ENCODE measurements around the gene PYCARD.

PYCARD gene

GRCh38 chr16:31188450-31189411 is 13.8 kb downstream of the PYCARD start:
- peak overlapping the region; percentile 100 for H3K27ac Mint-ChIP-seq
- peaks cover 87% of the 10 kb centered on the region for H3K4me1 Mint-ChIP-seq (ENCODE audit: low read depth)

GRCh38 chr16:31187808-31188189 is 14.8 kb downstream of the PYCARD start:
- Mint-ChIP-seq H3K4me1 (ENCODE audit: low read depth) (peaks cover 91% of the 10 kb centered on the region), H3K27me3 (no peaks in the 10 kb centered on the region), H3K27ac (peak overlapping the region; percentile 100), H3K36me3 (ENCODE audit: low read depth) (peaks cover 100% of the 10 kb centered on the region), H3K9me3 (no peaks in the 10 kb centered on the region), H3K4me3 (peak overlapping the region; percentile 38)
- no peak for DNase-seq

More at GRCh38 chr16:31188450-31189411, 13.8 kb downstream of the PYCARD start:
- Mint-ChIP-seq H3K9me3 (no peaks in the 10 kb centered on the region), H3K36me3 (ENCODE audit: low read depth) (peaks cover 100% of the 10 kb centered on the region), H3K4me3 (peak overlapping the region; percentile 4), H3K27me3 (no peaks in the 10 kb centered on the region)
- DNase-seq = no peak

GRCh38 chr16:31186930-31187807 is 15.4 kb downstream of the PYCARD start:
- Mint-ChIP-seq H3K27ac (peak overlapping the region; percentile 100), H3K4me3 (peak overlapping the region; percentile 38), H3K36me3 (ENCODE audit: low read depth) (peaks cover 100% of the 10 kb centered on the region), H3K4me1 (ENCODE audit: low read depth) (peaks cover 95% of the 10 kb centered on the region), H3K27me3 (no peaks in the 10 kb centered on the region), H3K9me3 (no peaks in the 10 kb centered on the region)
- DNase-seq = no peak

- Mint-ChIP-seq H3K4me1 (ENCODE audit: low read depth) (peaks cover 87% of the 10 kb centered on the region), H3K36me3 (ENCODE audit: low read depth) (peaks cover 100% of the 10 kb centered on the region), H3K4me3 (peak overlapping the region; percentile 96), H3K27me3 (no peaks in the 10 kb centered on the region), H3K9me3 (no peaks in the 10 kb centered on the region), H3K27ac (peak overlapping the region; percentile 100)
- no peak for DNase-seq
Observed at GRCh38 chr16:31186176-31186575, 16.4 kb downstream of the PYCARD start.

GRCh38 chr16:31185339-31185738 is 17.2 kb downstream of the PYCARD start:
- Mint-ChIP-seq H3K36me3 (ENCODE audit: low read depth) (peaks cover 100% of the 10 kb centered on the region), H3K27ac (peak overlapping the region; percentile 100), H3K9me3 (no peaks in the 10 kb centered on the region), H3K4me3 (peak overlapping the region; percentile 96), H3K4me1 (ENCODE audit: low read depth) (peaks cover 80% of the 10 kb centered on the region), H3K27me3 (no peaks in the 10 kb centered on the region)
- no peak for DNase-seq

GRCh38 chr16:31184888-31185287 is 17.7 kb downstream of the PYCARD start:
- no peaks in the 10 kb centered on the region for H3K27me3 Mint-ChIP-seq
- peaks cover 99% of the 10 kb centered on the region for H3K36me3 Mint-ChIP-seq (ENCODE audit: low read depth)
- peak overlapping the region; percentile 96 for H3K4me3 Mint-ChIP-seq

GRCh38 chr16:31183432-31184428 is 18.8 kb downstream of the PYCARD start:
- Mint-ChIP-seq H3K4me1 (ENCODE audit: low read depth) (peaks cover 74% of the 10 kb centered on the region), H3K36me3 (ENCODE audit: low read depth) (peaks cover 91% of the 10 kb centered on the region), H3K9me3 (no peaks in the 10 kb centered on the region), H3K27ac (peak overlapping the region; percentile 100), H3K27me3 (no peaks in the 10 kb centered on the region), H3K4me3 (peak overlapping the region; percentile 96)
- no peak for DNase-seq

More at GRCh38 chr16:31184888-31185287, 17.7 kb downstream of the PYCARD start:
- Mint-ChIP-seq H3K4me1 (ENCODE audit: low read depth) (peaks cover 76% of the 10 kb centered on the region), H3K27ac (peak overlapping the region; percentile 100), H3K9me3 (no peaks in the 10 kb centered on the region)
- DNase-seq = no peak

- H3K4me1 Mint-ChIP-seq (ENCODE audit: low read depth) = peaks cover 70% of the 10 kb centered on the region
- H3K9me3 Mint-ChIP-seq = no peaks in the 10 kb centered on the region
- no peak for DNase-seq
- H3K36me3 Mint-ChIP-seq (ENCODE audit: low read depth) = peaks cover 77% of the 10 kb centered on the region
- peak overlapping the region; percentile 96 for H3K4me3 Mint-ChIP-seq
- peak overlapping the region; percentile 100 for H3K27ac Mint-ChIP-seq
- no peaks in the 10 kb centered on the region for H3K27me3 Mint-ChIP-seq
Observed at GRCh38 chr16:31182391-31182790, 20.2 kb downstream of the PYCARD start.

- Mint-ChIP-seq H3K4me1 (ENCODE audit: low read depth) (peaks cover 67% of the 10 kb centered on the region), H3K36me3 (ENCODE audit: low read depth) (peaks cover 66% of the 10 kb centered on the region), H3K27me3 (no peaks in the 10 kb centered on the region), H3K9me3 (no peaks in the 10 kb centered on the region), H3K27ac (peak overlapping the region; percentile 100), H3K4me3 (peak overlapping the region; percentile 96)
- DNase-seq = peak; percentile 64
Observed at GRCh38 chr16:31181102-31181830, 21.3 kb downstream of the PYCARD start.

GRCh38 chr16:31179747-31180459 is 22.7 kb downstream of the PYCARD start, which contains the start of gene FUS:
Gene FUS, plus strand, starts transcription at chr16:31180139. Its CDS starts 76 bp downstream, at chr16:31180215.
- no peaks in the 10 kb centered on the region for H3K27me3 Mint-ChIP-seq
- H3K27ac Mint-ChIP-seq = peak within 1 kb of the TSS; percentile 100
- H3K36me3 Mint-ChIP-seq (ENCODE audit: low read depth) = peaks cover 53% of the 10 kb centered on the region
- peak; percentile 95 for DNase-seq
- no peaks in the 10 kb centered on the region for H3K9me3 Mint-ChIP-seq
- H3K4me1 Mint-ChIP-seq (ENCODE audit: low read depth) = peaks cover 55% of the 10 kb centered on the region
- peak within 1 kb of the TSS; percentile 96 for H3K4me3 Mint-ChIP-seq

- Mint-ChIP-seq H3K9me3 (no peaks in the 10 kb centered on the region), H3K27me3 (no peaks in the 10 kb centered on the region), H3K4me1 (ENCODE audit: low read depth) (peaks cover 51% of the 10 kb centered on the region), H3K4me3 (peak overlapping the region; percentile 96), H3K36me3 (ENCODE audit: low read depth) (peaks cover 46% of the 10 kb centered on the region), H3K27ac (peak overlapping the region; percentile 100)
- DNase-seq = no peak
Observed at GRCh38 chr16:31179219-31179746, 23.3 kb downstream of the PYCARD start.

GRCh38 chr16:31177136-31177535 is 25.4 kb downstream of the PYCARD start:
- peak; percentile 56 for DNase-seq
- H3K4me3 Mint-ChIP-seq = peak overlapping the region; percentile 32
- peaks cover 25% of the 10 kb centered on the region for H3K36me3 Mint-ChIP-seq (ENCODE audit: low read depth)
- peaks cover 30% of the 10 kb centered on the region for H3K4me1 Mint-ChIP-seq (ENCODE audit: low read depth)
- H3K9me3 Mint-ChIP-seq = no peaks in the 10 kb centered on the region
- no peaks in the 10 kb centered on the region for H3K27me3 Mint-ChIP-seq
- peak overlapping the region; percentile 81 for H3K27ac Mint-ChIP-seq

All from activated T-cell treated with anti-CD3 and anti-CD28 coated beads, Interleukin-2, amount 50 U/mL, for 24 hours (primary cell).